GM18909 (cell line): ENCODE measurements around the gene CLCN7.
A peak's percentile ranks its signal among the peaks of the same experiment; 100 is the strongest.
"Not testable (repeated sequence)": the region's sequence is repeated elsewhere in the genome, so short reads cannot be mapped to it uniquely, and the experiment has no call there.

Experiments used
- ATAC-seq: cut with Tn5 transposase; IDR thresholded peaks from one replicate; pipeline ENCODE4 v1.9.1; 2021; ENCODE audit warnings: mild to moderate bottlenecking; ENCODE audit not compliant: unreplicated experiment, poor library complexity

The CLCN7 gene

GRCh38 chr16:1488619-1489018, 13.8 kb upstream of the CLCN7 start, which contains the start of gene PTX4:
TSS of gene PTX4 (minus strand) at chr16:1488944. CDS start at chr16:1488909, 35 bp downstream.
- no peak for ATAC-seq

DNA sequence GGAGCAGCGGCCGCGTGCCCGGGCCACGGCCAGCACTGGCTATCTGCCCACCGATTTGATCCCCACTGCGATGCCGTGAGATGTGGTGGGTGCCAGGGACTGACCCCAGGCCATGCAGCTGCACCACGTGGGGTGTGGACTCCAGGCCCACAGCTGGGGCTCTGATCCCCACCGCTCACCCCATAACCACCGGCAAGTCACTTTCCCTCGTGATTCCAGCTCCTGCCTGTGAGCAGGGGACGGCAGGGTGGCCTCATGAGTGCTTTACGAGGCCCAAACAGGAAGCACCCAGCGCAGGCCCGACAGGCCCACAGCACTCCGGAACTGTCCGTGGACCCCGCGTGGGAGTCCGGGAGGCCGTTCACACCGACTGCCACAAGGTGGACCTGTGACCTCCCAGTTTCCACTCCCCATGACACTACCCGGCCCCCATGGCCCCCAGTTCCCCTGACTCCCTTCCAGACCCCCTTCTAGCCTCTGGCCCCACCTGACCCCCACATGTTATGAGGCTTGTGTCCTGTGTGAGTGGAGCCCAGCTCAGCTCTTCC, 13.3 kb upstream of the CLCN7 start:
- no peak for ATAC-seq

- ATAC-seq = no peak
Measured at GRCh38 chr16:1487395-1488053, 12.7 kb upstream of the CLCN7 start.

DNA sequence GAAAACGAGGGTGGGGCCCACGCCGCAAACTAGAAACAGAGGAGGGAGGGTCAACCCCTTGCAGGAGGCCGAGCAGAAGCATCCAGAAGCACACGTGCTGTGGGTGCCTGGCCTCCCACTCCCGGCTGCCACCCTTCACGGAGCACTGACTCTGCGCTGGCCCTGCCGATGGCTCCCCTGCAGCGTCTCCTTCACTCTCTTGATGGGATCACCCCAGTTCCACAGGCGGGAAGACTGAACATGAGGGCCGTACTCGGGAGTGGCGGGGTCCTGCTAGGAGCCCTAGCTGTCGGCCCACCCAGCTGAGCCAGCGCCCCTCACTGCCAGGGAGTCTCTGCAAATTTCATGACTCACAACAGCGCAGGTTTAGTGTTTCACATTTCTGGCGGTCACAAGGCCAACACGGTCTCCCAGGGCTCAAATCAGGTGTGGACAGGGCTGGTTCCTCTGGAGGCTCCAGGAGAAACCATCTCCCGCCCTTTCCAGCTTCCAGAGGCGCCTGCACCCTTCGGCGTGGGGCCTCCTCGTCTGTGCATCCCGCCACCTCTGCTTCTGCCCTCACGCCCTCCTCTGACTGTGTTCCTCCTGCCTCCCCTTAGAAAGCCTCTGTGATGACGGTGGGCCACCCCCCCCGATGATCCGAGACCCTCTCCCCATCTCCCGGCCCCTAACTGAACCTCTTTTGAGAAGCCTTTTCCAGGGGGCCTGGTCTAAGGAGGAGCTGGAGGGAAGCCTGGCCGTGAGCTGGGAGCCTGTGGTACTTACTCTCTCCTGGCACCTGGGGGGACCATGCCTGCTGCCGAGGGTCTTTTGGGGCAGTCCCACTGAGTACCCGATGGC, 11.9 kb upstream of the CLCN7 start:
- ATAC-seq = no peak

- ATAC-seq = no peak
Measured at GRCh38 chr16:1485847-1486496, 11.1 kb upstream of the CLCN7 start.

DNA sequence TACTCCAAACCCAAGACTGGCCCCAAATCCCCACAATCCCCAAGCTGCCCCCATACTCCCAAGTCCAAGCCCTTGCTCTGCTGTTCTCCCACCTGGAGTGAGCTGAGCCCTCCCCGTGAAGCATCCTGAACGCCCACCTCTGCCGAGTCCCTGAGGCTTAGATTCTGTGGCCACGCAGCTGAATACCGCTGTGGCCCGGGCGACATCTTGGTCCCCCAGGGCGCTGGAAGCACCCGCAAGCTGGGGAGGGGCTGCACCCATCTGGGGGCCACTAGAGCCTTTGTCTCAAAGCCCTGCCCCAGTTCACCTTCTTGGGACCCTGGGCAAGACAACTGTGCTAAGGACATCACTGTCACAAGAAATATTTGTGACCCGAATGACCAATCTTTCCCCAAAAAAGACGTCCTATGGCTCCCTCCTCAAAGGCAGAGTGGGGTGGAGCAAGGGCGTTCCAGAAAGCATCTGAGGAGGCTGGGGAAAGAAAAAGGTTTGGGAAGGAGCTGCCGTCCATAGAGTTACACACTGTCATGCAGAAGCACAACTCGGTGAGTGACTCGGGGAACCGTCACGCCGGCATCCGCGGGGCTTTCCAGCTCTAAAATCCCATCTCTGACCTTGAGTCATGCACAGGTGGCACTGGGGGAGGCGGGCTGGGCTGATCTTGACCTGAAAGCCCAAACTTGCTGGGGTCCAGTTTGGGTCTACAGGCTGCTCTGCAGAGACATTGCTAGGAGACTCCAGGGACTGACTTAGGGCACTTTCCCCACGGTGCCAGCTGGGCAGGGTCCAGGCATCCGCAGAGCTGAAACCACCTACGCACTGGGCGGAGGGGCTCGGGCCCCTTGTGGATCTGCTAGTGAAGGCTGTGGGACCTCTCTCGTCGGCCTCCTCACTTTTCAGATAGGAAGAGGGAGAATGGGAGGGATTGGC, 7.3 kb upstream of the CLCN7 start:
- ATAC-seq = no peak

- ATAC-seq = not testable (repeated sequence)
Measured at GRCh38 chr16:1478937-1479336, 4.1 kb upstream of the CLCN7 start.

DNA sequence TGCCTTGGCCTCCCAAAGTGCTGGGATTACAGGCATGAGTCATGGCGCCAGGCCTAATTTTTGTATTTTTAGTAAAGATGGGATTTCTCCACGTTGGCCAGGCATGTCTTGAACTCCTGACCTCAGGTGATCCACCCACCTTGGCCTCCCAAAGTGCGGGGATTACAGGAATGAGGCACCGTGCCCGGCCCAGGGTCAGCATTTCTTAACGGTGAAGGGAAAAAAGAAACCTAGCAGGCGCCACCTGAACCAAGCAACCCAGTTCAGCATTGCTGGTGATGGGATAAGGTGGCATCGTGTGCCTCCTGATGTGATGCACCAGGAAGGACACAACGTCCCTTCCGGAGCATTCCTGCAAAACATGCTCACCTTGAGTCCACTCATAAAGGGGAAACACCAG, 2.2 kb upstream of the CLCN7 start:
- ATAC-seq = no peak

DNA sequence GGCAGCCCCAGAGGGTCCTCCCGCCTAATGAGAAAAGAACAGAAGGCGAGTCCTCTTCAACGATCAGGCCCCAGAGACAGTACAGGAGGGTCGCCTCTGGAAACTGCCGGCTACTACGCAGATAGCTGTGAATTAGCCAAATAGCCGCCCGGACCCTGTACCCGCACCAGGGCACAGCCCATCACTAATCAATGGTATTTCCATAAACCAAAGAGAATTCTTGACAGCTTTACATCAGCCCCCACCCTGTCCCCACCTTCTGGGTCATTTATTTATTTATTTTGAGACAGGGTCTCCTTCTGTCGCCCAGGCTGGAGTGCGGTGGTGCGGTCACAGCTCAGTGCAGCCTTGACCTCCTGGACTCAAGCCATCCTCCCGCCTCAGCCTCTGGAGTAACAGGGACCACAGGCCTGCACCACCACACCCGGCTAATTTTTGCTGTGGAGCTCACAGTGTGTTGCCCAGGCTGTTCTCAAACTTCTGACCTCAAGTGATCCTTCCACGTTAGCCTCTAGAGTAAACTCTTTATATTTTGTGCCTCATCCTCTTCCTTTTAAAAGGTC, 805 bp upstream of the CLCN7 start:
- ATAC-seq = no peak

DNA sequence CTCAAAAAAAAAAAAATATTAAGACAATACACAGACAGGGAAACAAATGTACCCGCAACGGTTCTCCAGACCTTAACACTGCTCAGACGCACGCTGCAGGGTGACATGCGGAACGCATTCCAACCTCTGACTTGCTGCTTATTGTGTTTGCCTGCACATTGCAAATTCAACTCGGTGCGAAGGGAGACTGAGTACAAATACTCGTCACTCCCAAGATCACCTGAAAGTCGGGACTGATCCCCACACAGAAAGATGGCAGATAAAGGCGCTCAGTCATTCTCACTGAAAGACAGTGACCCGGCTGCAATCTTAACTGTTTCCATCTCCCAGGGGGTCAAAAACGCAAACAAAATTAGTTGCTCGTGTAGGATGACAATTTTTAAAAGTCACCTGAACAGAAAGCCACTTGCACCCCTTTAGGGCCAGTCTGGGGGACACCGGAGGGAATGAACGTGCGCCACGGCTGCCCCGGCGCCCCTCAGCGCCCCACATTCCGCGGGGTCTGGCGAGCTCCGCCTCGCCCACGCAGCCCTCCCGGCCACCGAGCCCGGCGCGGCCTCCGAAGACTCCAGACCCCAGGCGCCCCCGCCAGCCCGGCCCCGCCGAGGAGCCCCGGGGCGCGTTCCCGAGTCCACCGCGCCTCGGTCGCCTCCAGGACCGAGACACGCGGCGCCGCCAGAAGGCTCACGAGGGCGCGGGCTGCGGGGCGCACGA, 589 bp downstream of the CLCN7 start:
- peak; percentile 34 for ATAC-seq

DNA sequence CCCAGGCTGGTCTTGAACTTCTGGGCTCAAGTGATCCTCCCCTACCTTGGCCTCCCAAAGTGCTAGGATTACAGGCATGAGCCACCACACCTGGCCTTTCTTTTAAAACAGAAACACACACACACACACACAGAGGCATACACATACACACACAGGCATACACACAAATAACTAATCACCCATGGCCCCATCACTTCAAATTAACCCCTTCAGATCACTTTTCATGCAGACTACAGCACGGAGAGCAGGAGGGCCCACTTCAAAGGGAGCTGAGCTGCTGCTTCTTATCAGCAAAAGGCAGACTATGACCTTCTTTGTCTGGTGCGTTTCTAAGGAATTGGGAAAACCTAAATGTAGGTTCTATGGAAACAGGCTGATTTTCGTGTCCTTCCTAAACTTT, 1.9 kb downstream of the CLCN7 start:
- ATAC-seq = no peak

DNA sequence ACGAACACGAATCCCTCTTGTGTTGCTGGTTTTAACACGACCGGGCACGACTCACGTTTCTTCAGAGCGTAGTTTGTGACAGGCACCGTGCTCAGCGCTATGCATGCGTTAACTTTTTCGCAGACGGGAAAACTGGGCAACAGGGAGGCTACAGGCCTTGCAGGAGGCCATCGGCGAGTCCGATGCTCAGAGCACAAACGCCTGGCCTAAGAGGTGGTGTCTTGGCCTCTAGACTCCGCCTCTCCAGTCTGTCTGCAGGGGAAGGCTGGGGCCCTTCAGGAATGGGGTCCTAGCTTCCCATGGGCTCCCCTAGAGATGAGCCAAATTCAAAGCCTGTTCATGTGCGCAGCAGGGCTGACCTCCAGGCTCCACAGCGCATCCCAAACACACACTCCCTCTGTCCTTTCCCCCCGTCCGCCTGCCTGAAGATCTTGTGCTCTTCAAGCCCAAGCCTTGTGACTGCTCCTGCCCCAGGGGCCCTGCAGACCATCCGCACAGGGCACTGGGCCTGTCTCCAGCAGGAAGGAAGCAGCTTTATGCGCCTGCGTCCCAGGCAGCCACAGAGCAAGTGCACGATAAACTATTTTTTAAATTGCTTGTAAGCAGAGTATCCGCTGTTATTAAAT, 3.1 kb downstream of the CLCN7 start:
- no peak for ATAC-seq

DNA sequence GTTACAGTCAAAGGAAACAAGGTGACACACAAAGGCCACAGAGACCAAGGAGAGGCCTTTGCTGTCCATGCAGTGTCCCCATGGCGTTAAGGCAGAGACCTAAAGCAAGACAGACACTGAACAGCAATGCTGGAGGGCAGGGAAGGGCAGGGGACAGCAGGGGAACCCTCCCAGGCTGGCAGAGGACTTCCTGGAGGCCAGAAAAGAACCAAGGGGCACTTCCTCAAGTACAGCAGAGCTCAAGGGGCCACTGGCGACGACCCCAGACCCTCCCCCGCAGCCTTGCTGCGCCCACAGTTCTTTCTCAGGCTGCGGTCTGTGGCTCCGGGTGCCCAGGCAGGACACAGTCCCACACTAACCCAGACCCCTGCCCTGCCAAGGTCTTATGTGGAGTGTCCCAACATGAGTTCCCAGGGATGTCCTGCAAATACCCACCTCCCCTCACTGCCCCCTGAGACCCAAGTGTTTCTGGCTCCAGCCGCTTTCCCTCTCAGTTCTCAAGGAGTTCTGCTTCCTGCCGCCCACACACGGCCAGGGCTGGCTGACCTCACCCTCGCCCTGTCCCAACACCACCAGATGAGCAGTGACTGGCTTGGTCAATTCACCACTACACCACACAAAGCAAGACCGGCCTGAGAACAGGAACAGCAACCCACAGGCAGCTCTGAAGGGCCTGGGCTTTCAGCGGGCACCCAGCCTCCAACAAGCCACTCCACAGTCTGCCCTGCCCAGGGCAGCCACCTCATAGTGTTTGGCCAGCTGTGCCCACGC, 4.2 kb downstream of the CLCN7 start:
- ATAC-seq = no peak

DNA sequence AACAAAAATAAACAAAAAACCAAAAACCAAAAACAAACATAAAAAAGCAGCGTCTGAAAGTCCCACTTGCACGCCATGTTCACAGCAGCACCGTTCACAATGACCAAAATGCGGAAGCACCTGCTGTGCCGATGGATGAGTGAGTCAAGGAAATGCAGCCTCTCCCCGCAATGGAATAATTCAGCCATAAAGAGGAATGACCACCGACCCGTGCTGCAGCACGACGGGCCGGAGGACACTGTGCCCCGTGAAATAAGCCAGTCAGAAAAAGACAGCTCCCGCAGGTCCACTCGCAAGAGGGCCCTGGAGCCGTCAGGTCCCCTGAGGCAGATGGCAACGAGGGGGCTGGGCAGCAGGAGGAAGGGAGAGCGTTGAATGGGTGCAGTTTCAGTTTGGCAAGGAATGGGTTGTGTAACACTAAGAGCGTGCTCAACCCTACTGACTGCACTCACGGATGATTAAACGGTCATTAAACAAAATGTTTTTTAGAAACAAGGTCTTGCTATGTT, 5.1 kb downstream of the CLCN7 start:
- ATAC-seq = no peak

DNA sequence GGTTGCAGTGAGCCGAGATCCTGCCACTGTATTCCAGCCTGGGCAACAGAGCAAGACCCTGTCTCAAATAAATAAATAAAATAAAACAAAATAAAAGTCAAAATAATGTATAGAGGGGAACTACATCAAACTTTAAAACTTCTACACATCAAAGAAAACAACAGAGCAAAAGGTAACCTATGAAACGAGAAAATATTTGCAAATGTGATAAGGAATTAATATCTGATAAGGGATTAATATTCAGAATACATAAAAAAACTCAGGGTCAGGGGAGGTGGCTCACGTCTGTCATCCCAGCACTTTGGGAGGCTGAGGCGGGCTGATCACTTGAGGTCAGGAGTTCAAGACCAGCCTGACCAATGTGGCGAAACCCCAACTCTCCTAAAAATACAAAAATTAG, 5.7 kb downstream of the CLCN7 start:
- ATAC-seq = not testable (repeated sequence)

DNA sequence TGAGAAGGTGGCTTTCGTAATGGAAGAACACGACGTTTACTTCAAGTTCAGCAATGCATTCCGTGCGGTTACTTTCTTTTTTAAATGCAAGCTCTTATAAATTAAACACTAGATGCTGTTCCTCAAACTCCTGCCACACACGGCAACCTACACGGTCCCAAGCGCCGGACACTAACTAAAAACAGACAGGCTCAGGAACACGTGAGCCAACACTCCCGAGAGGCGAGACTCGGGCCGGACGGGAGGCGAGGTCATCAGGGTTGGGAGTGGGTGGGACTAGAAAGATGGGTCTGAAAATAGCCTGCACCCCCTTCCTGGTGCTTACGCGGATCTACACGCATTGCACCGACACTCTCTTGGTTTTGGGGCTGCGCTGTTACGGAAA, 6.4 kb downstream of the CLCN7 start:
- ATAC-seq = no peak

- ATAC-seq = no peak
Measured at GRCh38 chr16:1466968-1467521, 7.8 kb downstream of the CLCN7 start.
